Endothelial cell of umbilical vein (primary cell): Measurements from ENCODE around the gene ACBD6.

Experiments
- TF ChIP-seq, protein P1 (sequence below), 2 donors: IDR thresholded peaks; 1 replicate in 1 of 2; 2 replicates in 1 of 2; pipeline ENCODE4 v1.5.1; 2011; ENCODE audit warnings: low read length in 2 of 2, mild to moderate bottlenecking in 2 of 2, moderate library complexity in 2 of 2, control low read depth in 1 of 2, inconsistent platforms in 1 of 2, low read depth in 1 of 2; ENCODE audit not compliant: insufficient read depth in 1 of 2; ENCODE audit errors: extremely low read depth in 1 of 2
- TF ChIP-seq, protein P2 (sequence below): IDR thresholded peaks from 2 replicates; pipeline ENCODE4 v1.6.1; 2011; ENCODE audit not compliant: insufficient read depth, insufficient read length

DNA sequence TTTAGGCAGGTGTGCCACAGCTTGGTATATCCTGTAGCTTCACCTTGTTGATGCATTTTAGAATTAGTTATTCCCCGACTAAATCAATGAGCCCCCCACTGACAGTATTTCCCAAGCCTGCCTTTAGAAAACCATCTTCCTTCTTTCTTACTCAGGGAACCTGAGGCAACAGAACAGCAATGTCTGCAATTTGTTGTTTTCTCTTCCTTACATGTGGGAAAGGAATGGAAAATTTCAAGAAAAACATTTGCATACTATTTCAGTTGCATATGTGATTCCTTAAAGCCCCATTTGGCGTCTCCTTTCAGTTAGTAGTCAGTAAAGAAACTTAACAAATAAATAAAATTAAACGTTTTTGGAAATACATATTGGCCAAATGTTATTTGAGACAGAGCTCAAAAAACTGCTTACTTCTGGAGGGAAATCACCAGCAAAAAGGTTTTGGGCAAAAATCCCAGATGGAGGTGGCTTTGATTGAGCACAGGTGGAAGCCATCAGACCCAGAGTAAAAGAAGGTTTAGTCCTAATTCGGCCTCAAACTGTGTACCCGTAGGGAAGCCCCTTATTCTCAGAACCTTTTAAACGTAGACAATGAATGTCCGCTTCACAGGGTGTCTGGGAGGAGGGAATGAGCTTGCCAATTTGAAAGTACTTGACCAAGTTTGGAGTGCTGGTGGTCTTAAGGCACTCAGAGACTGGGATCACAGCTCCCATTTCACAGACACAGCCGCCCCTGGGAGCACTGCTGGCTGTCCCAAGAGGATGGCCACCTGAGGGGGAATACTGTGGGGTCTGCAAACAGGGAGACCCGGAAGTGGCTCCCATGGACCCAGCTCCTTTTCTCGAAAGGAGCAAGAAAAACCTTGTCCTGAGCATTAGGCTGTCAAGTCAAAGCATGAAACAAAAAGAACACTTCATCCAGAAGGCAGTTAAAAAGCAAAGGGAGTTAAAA lies 263.0 kb downstream of the ACBD6 start:
- TF ChIP-seq, protein P1, sequence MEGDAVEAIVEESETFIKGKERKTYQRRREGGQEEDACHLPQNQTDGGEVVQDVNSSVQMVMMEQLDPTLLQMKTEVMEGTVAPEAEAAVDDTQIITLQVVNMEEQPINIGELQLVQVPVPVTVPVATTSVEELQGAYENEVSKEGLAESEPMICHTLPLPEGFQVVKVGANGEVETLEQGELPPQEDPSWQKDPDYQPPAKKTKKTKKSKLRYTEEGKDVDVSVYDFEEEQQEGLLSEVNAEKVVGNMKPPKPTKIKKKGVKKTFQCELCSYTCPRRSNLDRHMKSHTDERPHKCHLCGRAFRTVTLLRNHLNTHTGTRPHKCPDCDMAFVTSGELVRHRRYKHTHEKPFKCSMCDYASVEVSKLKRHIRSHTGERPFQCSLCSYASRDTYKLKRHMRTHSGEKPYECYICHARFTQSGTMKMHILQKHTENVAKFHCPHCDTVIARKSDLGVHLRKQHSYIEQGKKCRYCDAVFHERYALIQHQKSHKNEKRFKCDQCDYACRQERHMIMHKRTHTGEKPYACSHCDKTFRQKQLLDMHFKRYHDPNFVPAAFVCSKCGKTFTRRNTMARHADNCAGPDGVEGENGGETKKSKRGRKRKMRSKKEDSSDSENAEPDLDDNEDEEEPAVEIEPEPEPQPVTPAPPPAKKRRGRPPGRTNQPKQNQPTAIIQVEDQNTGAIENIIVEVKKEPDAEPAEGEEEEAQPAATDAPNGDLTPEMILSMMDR (IDR thresholded peaks at IDR 0.05; ENCODE audit: extremely low read depth in 1 of 2, insufficient read depth in 1 of 2, low read depth in 1 of 2, low read length in 2 of 2): no peak
- TF ChIP-seq, protein P2, sequence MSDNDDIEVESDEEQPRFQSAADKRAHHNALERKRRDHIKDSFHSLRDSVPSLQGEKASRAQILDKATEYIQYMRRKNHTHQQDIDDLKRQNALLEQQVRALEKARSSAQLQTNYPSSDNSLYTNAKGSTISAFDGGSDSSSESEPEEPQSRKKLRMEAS: no peak
